ACC112 (cell line): ENCODE measurements around the gene ACER3.

Source experiments
- H2AFZ ChIP-seq: fragments of 200-600 bp; sonication (generic); one replicate; pipeline ENCODE4 v1.6.0; 2017; ENCODE audit warnings: antibody characterized with exemption, low read length; ENCODE audit not compliant: unreplicated experiment
- H3K27ac ChIP-seq: fragments of 200-600 bp; sonication (generic); 2 replicates; pipeline ENCODE4 v1.5.1; 2014; ENCODE audit warnings: low read depth, mild to moderate bottlenecking, antibody characterized with exemption, low read length, moderate library complexity
- H3K27me3 ChIP-seq: fragments of 200-600 bp; sonication (generic); 2 replicates; pipeline ENCODE4 v1.6.1; 2014; ENCODE audit warnings: mild to moderate bottlenecking, antibody characterized with exemption, low read length, moderate library complexity, mixed read lengths; ENCODE audit not compliant: insufficient read depth
- H3K36me3 ChIP-seq: fragments of 200-600 bp; sonication (generic); 2 replicates; pipeline ENCODE4 v1.6.1; 2016; ENCODE audit warnings: mild to moderate bottlenecking, antibody characterized with exemption, low read length, moderate library complexity, mixed read lengths; ENCODE audit not compliant: insufficient read depth
- H3K4me1 ChIP-seq: fragments of 200-600 bp; sonication (generic); one replicate; pipeline ENCODE4 v1.6.1; 2016; ENCODE audit warnings: low read length, mixed read lengths; ENCODE audit not compliant: insufficient read depth, unreplicated experiment, control insufficient read depth
- H3K4me3 ChIP-seq: fragments of 200-600 bp; sonication (generic); 2 replicates; pipeline ENCODE4 v1.5.1; 2014; ENCODE audit warnings: mild to moderate bottlenecking, low read depth, low read length
- H3K79me2 ChIP-seq: fragments of 200-600 bp; sonication (generic); one replicate; pipeline ENCODE4 v1.6.0; 2016; ENCODE audit warnings: low read length; ENCODE audit not compliant: control insufficient read depth, unreplicated experiment, insufficient read depth

Gene ACER3

DNA sequence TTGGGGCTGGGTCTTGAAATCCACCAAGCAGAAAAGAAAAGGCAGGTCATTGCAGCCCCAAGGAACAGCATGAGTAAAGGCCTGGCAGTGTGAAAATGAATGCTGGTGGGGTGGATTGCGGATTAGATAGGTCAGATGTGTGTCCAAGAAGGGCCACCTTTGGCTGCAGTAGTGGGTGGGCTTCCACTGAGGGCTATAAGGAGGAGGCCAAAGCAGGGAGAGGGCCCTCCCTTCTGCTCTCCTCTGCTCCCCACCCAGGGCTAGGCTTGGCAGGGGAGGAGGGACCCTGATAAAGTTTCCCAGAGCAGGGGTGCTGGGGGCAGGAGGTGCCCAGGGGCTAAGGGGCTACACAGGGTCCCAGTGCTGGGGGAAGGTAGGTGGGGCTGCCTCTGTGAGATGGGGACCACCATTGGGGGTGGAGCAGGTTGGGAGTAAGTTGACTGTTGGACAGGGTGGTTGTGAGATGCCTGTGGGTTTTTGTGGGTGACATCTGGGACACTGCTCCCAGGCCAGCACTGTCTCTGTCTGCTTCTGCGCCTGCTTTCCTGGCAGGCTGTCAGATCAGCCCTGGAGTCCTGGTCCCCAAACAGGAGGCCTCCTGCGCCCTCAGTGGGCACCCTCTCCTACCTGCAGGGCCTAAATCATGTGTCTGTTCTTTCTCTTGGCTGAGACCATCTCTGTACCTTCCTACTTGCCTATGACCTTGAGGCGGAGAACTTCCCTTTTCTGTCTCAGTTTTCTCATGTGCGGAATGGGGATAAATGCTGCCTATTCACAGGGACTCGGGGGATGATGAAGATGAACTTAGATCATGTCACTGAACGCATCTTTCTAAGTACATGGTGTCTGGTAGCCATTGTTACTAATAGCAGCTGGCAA lies 208.0 kb downstream of the ACER3 start:
- peaks cover 36% of the 10 kb centered on the region for H3K79me2 ChIP-seq
- H3K27ac ChIP-seq: no peak overlapping the region
- no peak overlapping the region for H2AFZ ChIP-seq
- no peaks in the 10 kb centered on the region for H3K36me3 ChIP-seq
- H3K4me3 ChIP-seq: peak overlapping the region; percentile 90
- H3K4me1 ChIP-seq: peaks cover 34% of the 10 kb centered on the region
- no peaks in the 10 kb centered on the region for H3K27me3 ChIP-seq

- Histone ChIP-seq H3K4me1 (peaks cover 41% of the 10 kb centered on the region), H3K27me3 (no peaks in the 10 kb centered on the region), H3K4me3 (no peak overlapping the region), H2AFZ (no peak overlapping the region), H3K36me3 (no peaks in the 10 kb centered on the region), H3K79me2 (peaks cover 36% of the 10 kb centered on the region), H3K27ac (no peak overlapping the region)
These were observed 208.7 kb downstream of the ACER3 start for GRCh38 chr11:77069336-77069968.

DNA sequence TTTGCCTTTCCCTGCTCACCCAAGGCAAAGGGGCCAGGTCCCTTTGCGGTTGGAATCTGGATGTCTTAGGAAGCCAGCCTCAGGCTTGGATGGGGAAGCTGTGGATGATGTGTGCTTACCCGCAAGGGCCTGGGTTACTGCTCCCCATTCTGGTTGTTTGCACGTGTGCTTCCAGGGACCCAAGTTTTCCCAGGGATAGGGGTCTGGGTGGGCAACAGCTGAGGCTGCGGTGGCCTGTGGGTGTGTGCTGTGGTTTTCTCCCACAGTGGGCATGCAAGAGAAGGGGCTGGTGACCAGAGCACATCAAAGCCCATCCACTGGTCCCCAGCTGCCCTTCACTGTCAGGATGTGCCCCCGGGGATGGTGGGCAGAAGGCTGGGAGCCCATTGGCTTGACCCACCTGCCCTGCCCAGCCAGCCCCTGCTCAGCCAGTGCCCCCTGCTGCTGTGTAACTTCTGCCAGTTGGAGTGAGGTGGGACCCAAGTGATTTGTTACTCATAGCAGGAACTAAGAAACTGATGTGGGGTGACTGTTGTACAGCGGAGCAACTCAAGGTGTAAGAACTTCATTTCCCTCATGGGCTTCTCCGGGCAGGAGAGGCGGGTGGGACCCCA lies 209.4 kb downstream of the ACER3 start:
- no peaks in the 10 kb centered on the region for H3K36me3 ChIP-seq
- H3K27ac ChIP-seq: no peak overlapping the region
- peaks cover 36% of the 10 kb centered on the region for H3K79me2 ChIP-seq
- no peaks in the 10 kb centered on the region for H3K27me3 ChIP-seq
- no peak overlapping the region for H2AFZ ChIP-seq
- H3K4me1 ChIP-seq: peaks cover 47% of the 10 kb centered on the region
- H3K4me3 ChIP-seq: no peak overlapping the region

DNA sequence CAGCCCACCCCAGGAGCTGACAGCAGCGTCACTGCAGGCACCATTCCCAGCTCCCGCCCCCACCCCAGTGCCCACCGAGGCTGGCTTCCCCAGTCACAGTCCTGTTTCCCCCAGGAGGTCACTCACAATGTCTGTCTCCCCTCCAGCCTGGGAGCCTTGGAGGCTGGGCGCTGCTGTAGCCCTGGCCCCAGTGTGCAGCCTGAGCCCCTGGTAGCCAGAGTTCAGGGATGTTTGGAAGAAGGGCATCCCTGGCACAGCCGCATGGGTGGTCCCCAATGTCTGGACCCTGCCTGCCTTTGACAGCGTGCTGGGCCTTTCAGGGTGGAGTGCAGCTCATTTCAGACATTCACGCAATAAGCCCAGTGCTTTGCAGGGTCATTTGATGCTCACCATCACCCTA lies 210.4 kb downstream of the ACER3 start:
- Histone ChIP-seq H3K36me3 (no peaks in the 10 kb centered on the region), H3K79me2 (peaks cover 42% of the 10 kb centered on the region), H3K4me3 (no peak overlapping the region), H3K4me1 (peaks cover 50% of the 10 kb centered on the region), H2AFZ (no peak overlapping the region), H3K27me3 (no peaks in the 10 kb centered on the region), H3K27ac (0 out of 2 replicates have a peak overlapping the region, but pooled peaks have one; percentile 94)

DNA sequence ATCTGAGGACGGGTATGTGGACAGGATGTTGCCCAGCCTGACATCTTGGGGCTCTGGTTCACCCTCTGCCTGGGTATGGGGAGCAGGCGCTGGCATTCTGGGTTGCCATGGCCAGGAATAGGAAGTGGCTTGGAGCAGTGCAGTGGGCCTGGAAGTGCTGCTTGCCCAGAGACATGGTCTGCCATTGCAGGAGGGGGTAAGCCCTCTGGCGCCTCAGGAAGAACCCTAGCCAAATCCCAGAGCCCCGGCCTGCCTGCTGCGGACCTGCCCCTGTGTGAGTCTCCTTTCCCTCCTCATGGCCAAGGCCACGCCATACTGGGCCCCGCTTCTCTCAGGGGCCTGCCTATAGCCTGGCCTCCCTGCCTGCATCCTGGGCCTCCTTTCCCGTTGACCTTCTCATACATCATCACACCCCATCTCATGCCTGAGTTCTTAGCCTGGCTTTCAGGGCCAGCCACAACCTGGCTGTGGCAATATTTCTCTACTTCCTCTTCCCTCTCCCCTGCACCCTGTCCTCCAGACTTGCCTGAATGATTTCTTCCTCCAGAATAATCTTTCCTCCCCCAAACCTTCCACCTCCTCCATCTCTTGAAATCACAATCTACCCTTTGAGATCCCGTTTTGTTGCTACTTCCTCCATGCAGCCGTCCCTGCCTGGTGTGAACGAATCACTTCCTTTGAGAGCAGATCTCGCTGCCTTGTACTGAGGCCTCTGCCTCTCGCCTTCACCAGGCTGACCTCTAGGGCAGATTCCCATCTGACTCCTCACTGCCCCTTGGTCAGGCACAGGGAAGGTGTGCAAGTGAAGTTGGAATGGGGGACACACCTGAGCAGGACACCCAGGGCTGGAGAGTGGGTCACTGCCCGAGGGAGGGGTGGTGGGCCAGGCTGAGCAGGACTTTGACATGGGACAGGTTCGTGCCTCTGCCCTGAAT lies 211.2 kb downstream of the ACER3 start:
- H3K27ac ChIP-seq: peak overlapping the region; percentile 94
- no peaks in the 10 kb centered on the region for H3K36me3 ChIP-seq
- no peak overlapping the region for H3K4me3 ChIP-seq
- peaks cover 50% of the 10 kb centered on the region for H3K4me1 ChIP-seq
- no peaks in the 10 kb centered on the region for H3K27me3 ChIP-seq
- H2AFZ ChIP-seq: peak overlapping the region; percentile 78
- H3K79me2 ChIP-seq: peaks cover 45% of the 10 kb centered on the region

- Histone ChIP-seq H2AFZ (no peak overlapping the region), H3K27me3 (no peaks in the 10 kb centered on the region), H3K36me3 (no peaks in the 10 kb centered on the region), H3K79me2 (peaks cover 45% of the 10 kb centered on the region), H3K4me3 (no peak overlapping the region), H3K27ac (peak overlapping the region; percentile 94), H3K4me1 (peaks cover 46% of the 10 kb centered on the region)
These were observed 212.2 kb downstream of the ACER3 start for GRCh38 chr11:77072851-77073327.

- Histone ChIP-seq H2AFZ (peak overlapping the region; percentile 52), H3K4me1 (peaks cover 41% of the 10 kb centered on the region), H3K27me3 (no peaks in the 10 kb centered on the region), H3K4me3 (peak overlapping the region; percentile 52), H3K79me2 (peaks cover 40% of the 10 kb centered on the region), H3K27ac (peak overlapping the region; percentile 94), H3K36me3 (no peaks in the 10 kb centered on the region)
These were observed 212.7 kb downstream of the ACER3 start for GRCh38 chr11:77073328-77074001.

GRCh38 chr11:77074205-77074604 lies 213.5 kb downstream of the ACER3 start:
- Histone ChIP-seq H3K27me3 (no peaks in the 10 kb centered on the region), H3K4me3 (peak overlapping the region; percentile 52; the same call in 1 of the 2 replicates), H3K4me1 (peaks cover 41% of the 10 kb centered on the region), H2AFZ (peak overlapping the region; percentile 52), H3K27ac (peak overlapping the region; percentile 94), H3K79me2 (peaks cover 33% of the 10 kb centered on the region), H3K36me3 (no peaks in the 10 kb centered on the region)

DNA sequence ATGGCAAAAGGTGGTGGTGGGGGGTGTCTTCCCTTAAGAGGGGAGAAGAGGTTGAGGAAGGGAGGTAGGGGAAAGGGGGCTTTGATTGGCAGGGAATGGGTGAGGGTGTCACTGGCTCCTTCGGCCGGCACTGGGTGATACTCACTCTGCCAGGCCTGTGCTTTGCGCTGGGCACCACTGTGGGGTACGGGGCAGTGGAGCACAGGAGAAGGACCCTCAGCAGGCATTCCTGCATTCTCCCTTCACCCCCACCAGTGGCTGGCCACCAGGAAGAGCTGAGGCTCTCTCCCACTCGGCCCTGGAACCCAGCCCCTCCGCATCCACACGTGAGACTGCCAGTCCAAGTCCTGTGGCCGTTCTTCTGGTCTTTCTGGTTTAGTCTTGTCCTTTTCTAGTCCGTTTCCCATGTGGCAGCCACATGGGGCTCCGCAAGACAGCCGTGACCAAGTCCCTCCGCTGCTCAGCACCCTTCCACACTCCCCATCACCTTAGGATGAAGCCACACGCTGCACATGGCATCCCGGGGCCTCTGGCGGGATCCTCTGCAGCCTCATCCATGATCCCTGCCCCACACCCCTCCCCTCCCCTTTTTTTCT lies 214.0 kb downstream of the ACER3 start:
- H3K4me3 ChIP-seq: no peak overlapping the region
- no peaks in the 10 kb centered on the region for H3K36me3 ChIP-seq
- H3K27ac ChIP-seq: peak overlapping the region; percentile 94
- peaks cover 41% of the 10 kb centered on the region for H3K4me1 ChIP-seq
- H3K79me2 ChIP-seq: peaks cover 30% of the 10 kb centered on the region
- H2AFZ ChIP-seq: no peak overlapping the region
- no peaks in the 10 kb centered on the region for H3K27me3 ChIP-seq
